ENCODE measurements around the gene COL4A1. TPM values are rescaled to one million over a fixed set of nuclear protein-coding genes. Genes with fewer than 3 reads are reported as not detected.

Gene COL4A1
- total and polyA plus RNA-seq, 2 of the 13 experiments (the other 11 are each of a cell fraction or from before 2014, with no cell fraction given), result not detected

GRCh38 chr13:110356362-110356761, 49.4 kb upstream of the COL4A1 start:
- 2% methylated on average over 9 of the region's 12 CpGs for WGBS (ENCODE audit: low lambda C conversion rate)
- TF ChIP-seq E2F1 (CRISPR knock-in tag; IDR thresholded peaks at IDR 0.05) (no peak), ZNF850 (CRISPR knock-in tag; conservative IDR thresholded peaks at IDR 0.05) (no peak), ZFP36L1 (CRISPR knock-in tag; IDR thresholded peaks at IDR 0.05) (no peak), ZSCAN9 (CRISPR knock-in tag; IDR thresholded peaks at IDR 0.05; ENCODE audit: borderline replicate concordance) (no peak), MIER2 (CRISPR knock-in tag; IDR thresholded peaks at IDR 0.05) (no peak), PATZ1 (CRISPR knock-in tag; IDR thresholded peaks at IDR 0.05) (no peak), ZNF660 (CRISPR knock-in tag; IDR thresholded peaks at IDR 0.05; ENCODE audit: borderline replicate concordance, low read depth) (no peak), ZBTB7A (CRISPR knock-in tag; IDR thresholded peaks at IDR 0.05) (no peak), WIZ (CRISPR knock-in tag; IDR thresholded peaks at IDR 0.05) (no peak)
- H3K9ac ChIP-seq (ENCODE audit: insufficient read depth, low read depth, low read length), result no peak overlapping the region
- H3K79me2 ChIP-seq (ENCODE audit: insufficient read depth, low read length), result no peaks in the 10 kb centered on the region
- H3K4me2 ChIP-seq (ENCODE audit: low read depth, low read length), result no peak overlapping the region
- H3K4me3 ChIP-seq (replicated peaks in 1 of 3; ENCODE audit: insufficient read depth in 1 of 3, low read depth in 2 of 3, low read length in 3 of 3), result no peak overlapping the region
- in situ Hi-C loops (cut with HindIII; ENCODE audit: extremely low pct_ligation_motif_present, low pct_unique_long_range_greater_than_20kb), result no loop called here
- H2AFZ ChIP-seq (ENCODE audit: low read length), result no peak overlapping the region
- no peak for ATAC-seq
- ChIA-PET CTCF (ENCODE audit: low intra/inter-chr PET ratio, low total read pairs) (no interaction called here), POLR2A (no interaction called here)
- H4K20me1 ChIP-seq (ENCODE audit: insufficient read depth, low read length), result no peaks in the 10 kb centered on the region
- no peak for FAIRE-seq
- no peaks in the 10 kb centered on the region for H3K9me3 ChIP-seq (ENCODE audit: low read length)
- no peaks in the 10 kb centered on the region for H3K36me3 ChIP-seq (replicated peaks in 1 of 2; ENCODE audit: control insufficient read depth in 1 of 2, insufficient read depth in 2 of 2, low read length in 2 of 2)
- H3K4me1 ChIP-seq (ENCODE audit: insufficient read depth, low read length), result no peaks in the 10 kb centered on the region
- H3K27ac ChIP-seq (ENCODE audit: extremely low read length, insufficient read depth, low read length), result no peak overlapping the region
- DNase-seq (ENCODE audit: low spot score), result no peak
- H3K27me3 ChIP-seq (ENCODE audit: control insufficient read depth in 1 of 2, insufficient read depth in 2 of 2, low read length in 2 of 2), result peaks cover 0 to 11% of the 10 kb centered on the region in 2 experiments; a peak in 1 of 5 replicates
- intact Hi-C loops (cut with micrococcal nuclease; ENCODE audit: unreplicated experiment), result no loop called here
- no TSS peak for BruUV-seq (replicated peaks)
